SK-N-SH (cell line): ENCODE data around the gene FCRLB.

Experiments used
- TAF1 ChIP-seq: IDR thresholded peaks from 2 replicates; pipeline ENCODE4 v1.6.1; 2012; ENCODE audit warnings: low read depth, mild to moderate bottlenecking, low read length, moderate library complexity, borderline replicate concordance
- TF ChIP-seq, protein P1 (sequence below): fragments of 200-600 bp; sonication (generic); IDR thresholded peaks from 2 replicates; pipeline ENCODE4 v1.6.1; 2017; ENCODE audit warnings: antibody characterized with exemption, mild to moderate bottlenecking, moderate library complexity
- TF ChIP-seq, protein P2 (sequence below): fragments of 150-350 bp; IDR thresholded peaks from 2 replicates; pipeline ENCODE4 v1.6.1; 2017; ENCODE audit warnings: antibody characterized with exemption, low read length, low read depth, borderline replicate concordance

DNA sequence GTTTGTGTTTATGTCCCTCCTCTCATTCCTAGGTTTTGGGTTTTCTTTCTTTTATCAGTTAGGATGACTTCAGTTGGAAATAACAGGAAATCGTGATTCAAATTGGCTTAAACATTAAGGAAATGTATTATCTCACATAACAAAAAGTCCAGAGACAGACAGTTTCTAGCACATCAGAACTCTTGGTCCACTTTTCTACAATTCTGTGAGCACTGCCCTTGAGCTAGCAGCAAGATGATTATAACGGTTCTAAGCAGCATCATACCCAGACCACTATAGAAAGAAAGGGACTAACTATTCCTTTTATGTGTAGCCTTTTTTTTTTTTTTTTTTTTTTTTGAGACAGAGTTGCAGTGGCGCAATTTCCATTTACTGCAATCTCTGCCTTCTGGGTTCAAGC lies 39.5 kb upstream of the FCRLB start:
- TF ChIP-seq, protein P1, sequence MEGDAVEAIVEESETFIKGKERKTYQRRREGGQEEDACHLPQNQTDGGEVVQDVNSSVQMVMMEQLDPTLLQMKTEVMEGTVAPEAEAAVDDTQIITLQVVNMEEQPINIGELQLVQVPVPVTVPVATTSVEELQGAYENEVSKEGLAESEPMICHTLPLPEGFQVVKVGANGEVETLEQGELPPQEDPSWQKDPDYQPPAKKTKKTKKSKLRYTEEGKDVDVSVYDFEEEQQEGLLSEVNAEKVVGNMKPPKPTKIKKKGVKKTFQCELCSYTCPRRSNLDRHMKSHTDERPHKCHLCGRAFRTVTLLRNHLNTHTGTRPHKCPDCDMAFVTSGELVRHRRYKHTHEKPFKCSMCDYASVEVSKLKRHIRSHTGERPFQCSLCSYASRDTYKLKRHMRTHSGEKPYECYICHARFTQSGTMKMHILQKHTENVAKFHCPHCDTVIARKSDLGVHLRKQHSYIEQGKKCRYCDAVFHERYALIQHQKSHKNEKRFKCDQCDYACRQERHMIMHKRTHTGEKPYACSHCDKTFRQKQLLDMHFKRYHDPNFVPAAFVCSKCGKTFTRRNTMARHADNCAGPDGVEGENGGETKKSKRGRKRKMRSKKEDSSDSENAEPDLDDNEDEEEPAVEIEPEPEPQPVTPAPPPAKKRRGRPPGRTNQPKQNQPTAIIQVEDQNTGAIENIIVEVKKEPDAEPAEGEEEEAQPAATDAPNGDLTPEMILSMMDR, result no peak
- TF ChIP-seq, protein P2, sequence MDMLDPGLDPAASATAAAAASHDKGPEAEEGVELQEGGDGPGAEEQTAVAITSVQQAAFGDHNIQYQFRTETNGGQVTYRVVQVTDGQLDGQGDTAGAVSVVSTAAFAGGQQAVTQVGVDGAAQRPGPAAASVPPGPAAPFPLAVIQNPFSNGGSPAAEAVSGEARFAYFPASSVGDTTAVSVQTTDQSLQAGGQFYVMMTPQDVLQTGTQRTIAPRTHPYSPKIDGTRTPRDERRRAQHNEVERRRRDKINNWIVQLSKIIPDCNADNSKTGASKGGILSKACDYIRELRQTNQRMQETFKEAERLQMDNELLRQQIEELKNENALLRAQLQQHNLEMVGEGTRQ, result no peak
- TF ChIP-seq TAF1, result no peak
